Gastroesophageal sphincter (tissue), 3 donors: Measurements from ENCODE around the gene DPF3.

Source experiments
- CTCF ChIP-seq, 4 experiments: fragments of 200-600 bp in 2 of 4; fragments of 450-650 bp in 2 of 4; sonication (generic) in 1 of 4; IDR thresholded peaks; one replicate each; pipeline ENCODE4 v1.5.1; 2017 to 2019; ENCODE audit warnings: antibody characterized with exemption in 4 of 4, mild to moderate bottlenecking in 2 of 4, moderate library complexity in 2 of 4
- EP300 ChIP-seq: sonication (generic); formaldehyde crosslinking; IDR thresholded peaks from one replicate; pipeline ENCODE4 v1.6.1; 2017; ENCODE audit warnings: antibody characterized with exemption, mild to moderate bottlenecking
- POLR2A ChIP-seq, 2 donors: fragments of 450-650 bp; IDR thresholded peaks; one replicate each; pipeline ENCODE4 v1.6.1; 2017; ENCODE audit warnings: antibody characterized with exemption in 2 of 2, mild to moderate bottlenecking in 2 of 2, moderate library complexity in 1 of 2
- POLR2AphosphoS5 ChIP-seq: sonication (generic); formaldehyde crosslinking; IDR thresholded peaks from one replicate; pipeline ENCODE4 v1.6.1; 2017; ENCODE audit warnings: antibody characterized with exemption

DNA sequence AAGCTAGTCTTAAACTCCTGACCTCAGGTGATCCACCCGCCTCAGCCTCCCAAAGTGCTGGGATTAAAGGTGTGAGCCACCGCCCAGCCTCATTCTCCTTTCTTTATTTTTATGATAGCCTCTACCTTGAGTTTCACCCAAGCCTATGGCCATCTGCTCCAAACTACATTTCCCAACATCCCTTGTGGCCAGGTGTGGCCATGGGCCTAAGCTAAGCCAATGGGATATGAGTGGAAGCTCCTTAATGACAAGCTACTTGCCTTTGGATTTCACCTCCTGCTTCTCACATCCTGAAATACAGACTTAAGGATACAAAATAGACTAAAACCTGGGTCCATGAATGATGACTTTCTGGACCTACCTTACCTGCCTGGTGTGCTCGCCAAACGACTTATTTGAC, 46.2 kb downstream of the DPF3 start:
- no peak for TF ChIP-seq POLR2A (IDR thresholded peaks at IDR 0.05)
- TF ChIP-seq CTCF (IDR thresholded peaks at IDR 0.05) = no peak
- no peak for TF ChIP-seq EP300
- no peak for TF ChIP-seq POLR2AphosphoS5
